SK-N-SH treated with all-trans-retinoic acid at 6 μM for 48 hours (cell line): Measurements from ENCODE around the gene RFESD.
"Not testable (repeated sequence)": the region's sequence is repeated elsewhere in the genome, so short reads cannot be mapped to it uniquely, and the experiment has no call there.

Experiments used
- ATAC-seq: fragments of 200-7000 bp; cut with Tn5 transposase; 3 replicates; pipeline ENCODE4 v1.9.1; 2020; ENCODE audit warnings: mild to moderate bottlenecking, moderate library complexity
- ARNTL ChIP-seq: fragments of 450-650 bp; formaldehyde crosslinking; IDR thresholded peaks from 2 replicates; pipeline ENCODE4 v1.5.0; 2020; ENCODE audit warnings: low read depth, mild to moderate bottlenecking, moderate library complexity, borderline replicate concordance
- BACH2 ChIP-seq: fragments of 250-450 bp; sonication (Bioruptor Pico); IDR thresholded peaks from 2 replicates; pipeline ENCODE4 v1.9.0; 2021; ENCODE audit warnings: mild to moderate bottlenecking, borderline replicate concordance
- CSDC2 ChIP-seq: fragments of 250-450 bp; sonication (Bioruptor Pico); IDR thresholded peaks from 2 replicates; pipeline ENCODE4 v1.5.0; 2020; ENCODE audit warnings: mild to moderate bottlenecking, moderate library complexity
- CSRNP3 ChIP-seq: fragments of 250-450 bp; sonication (Bioruptor Pico); IDR thresholded peaks from 2 replicates; pipeline ENCODE4 v1.5.1; 2021; ENCODE audit warnings: mild to moderate bottlenecking, moderate library complexity
- ESRRG ChIP-seq: fragments of 250-450 bp; sonication (Bioruptor Pico); IDR thresholded peaks from 2 replicates; pipeline ENCODE4 v1.6.1; 2021; ENCODE audit warnings: mild to moderate bottlenecking
- GLIS3 ChIP-seq: fragments of 250-450 bp; sonication (Bioruptor Pico); IDR thresholded peaks from 2 replicates; pipeline ENCODE4 v1.5.0; 2020; ENCODE audit warnings: mild to moderate bottlenecking, moderate library complexity
- ISL1 ChIP-seq: fragments of 250-450 bp; sonication (Bioruptor Pico); IDR thresholded peaks from 2 replicates; pipeline ENCODE4 v2.1.2; 2022; ENCODE audit warnings: mild to moderate bottlenecking, moderate library complexity
- PPARA ChIP-seq: fragments of 250-450 bp; sonication (Bioruptor Pico); IDR thresholded peaks from 2 replicates; pipeline ENCODE4 v1.5.0; 2020; ENCODE audit warnings: mild to moderate bottlenecking, borderline replicate concordance
- RARB ChIP-seq: fragments of 250-450 bp; sonication (Bioruptor Pico); IDR thresholded peaks from 2 replicates; pipeline ENCODE4 v1.8.0; 2021; ENCODE audit warnings: mild to moderate bottlenecking, moderate library complexity
- SNAI2 ChIP-seq: fragments of 250-450 bp; sonication (Bioruptor Pico); IDR thresholded peaks from 2 replicates; pipeline ENCODE4 v1.5.0; 2020; ENCODE audit warnings: mild to moderate bottlenecking, moderate library complexity
- TCF4 ChIP-seq: fragments of 250-450 bp; sonication (Bioruptor Pico); IDR thresholded peaks from 2 replicates; pipeline ENCODE4 v1.8.0; 2021; ENCODE audit warnings: mild to moderate bottlenecking, moderate library complexity, borderline replicate concordance
- TOX ChIP-seq: fragments of 250-450 bp; sonication (Bioruptor Pico); IDR thresholded peaks from 2 replicates; pipeline ENCODE4 v1.8.0; 2021; ENCODE audit warnings: mild to moderate bottlenecking, moderate library complexity, borderline replicate concordance
- ZC3H10 ChIP-seq: fragments of 250-450 bp; sonication (Bioruptor Pico); IDR thresholded peaks from 2 replicates; pipeline ENCODE4 v1.5.1; 2021; ENCODE audit warnings: mild to moderate bottlenecking, moderate library complexity
- ZFP3 ChIP-seq: fragments of 250-450 bp; sonication (Bioruptor Pico); IDR thresholded peaks from 2 replicates; pipeline ENCODE4 v1.5.0; 2020; ENCODE audit warnings: mild to moderate bottlenecking, moderate library complexity
- ZFP30 ChIP-seq: fragments of 450-650 bp; formaldehyde crosslinking; IDR thresholded peaks from 2 replicates; pipeline ENCODE4 v1.5.0; 2022; ENCODE audit warnings: mild to moderate bottlenecking, moderate library complexity
- ZNF565 ChIP-seq: fragments of 450-650 bp; formaldehyde crosslinking; conservative IDR thresholded peaks from 2 replicates; pipeline ENCODE4 v1.5.0; 2020; ENCODE audit warnings: low read depth, mild to moderate bottlenecking, moderate library complexity
- ZNF70 ChIP-seq: fragments of 450-650 bp; formaldehyde crosslinking; IDR thresholded peaks from 2 replicates; pipeline ENCODE4 v1.5.0; 2020; ENCODE audit warnings: mild to moderate bottlenecking, moderate library complexity
- ZNF8 ChIP-seq: fragments of 450-650 bp; formaldehyde crosslinking; IDR thresholded peaks from 2 replicates; pipeline ENCODE4 v1.5.0; 2020; ENCODE audit warnings: mild to moderate bottlenecking, moderate library complexity
- TF ChIP-seq, protein P1 (sequence below): fragments of 250-450 bp; sonication (Bioruptor Pico); IDR thresholded peaks from 2 replicates; pipeline ENCODE4 v1.5.0; 2020; ENCODE audit warnings: mild to moderate bottlenecking, moderate library complexity
- TF ChIP-seq, protein P2 (sequence below): fragments of 250-450 bp; sonication (Bioruptor Pico); IDR thresholded peaks from 2 replicates; pipeline ENCODE4 v1.8.0; 2021; ENCODE audit warnings: low read depth, mild to moderate bottlenecking, moderate library complexity, borderline replicate concordance
- TF ChIP-seq, protein P3 (sequence below): fragments of 250-450 bp; sonication (Bioruptor Pico); IDR thresholded peaks from 2 replicates; pipeline ENCODE4 v1.8.0; 2020; ENCODE audit warnings: mild to moderate bottlenecking, moderate library complexity, borderline replicate concordance

Gene RFESD

GRCh38 chr5:95631991-95632675 lies 14.4 kb upstream of the RFESD start:
- TF ChIP-seq ZFP30 (no peak), ZNF70 (no peak), TCF4 (no peak), PPARA (no peak), ZFP3 (CRISPR knock-in tag) (no peak), ZNF565 (CRISPR knock-in tag) (no peak), CSRNP3 (no peak), ESRRG (CRISPR knock-in tag) (no peak), RARB (CRISPR knock-in tag) (no peak), BACH2 (CRISPR knock-in tag) (no peak), ZC3H10 (CRISPR knock-in tag) (no peak), SNAI2 (no peak), TOX (no peak), ZNF8 (no peak), CSDC2 (CRISPR knock-in tag) (no peak), ARNTL (CRISPR knock-in tag) (no peak), GLIS3 (CRISPR knock-in tag) (no peak)
- TF ChIP-seq, protein P1, sequence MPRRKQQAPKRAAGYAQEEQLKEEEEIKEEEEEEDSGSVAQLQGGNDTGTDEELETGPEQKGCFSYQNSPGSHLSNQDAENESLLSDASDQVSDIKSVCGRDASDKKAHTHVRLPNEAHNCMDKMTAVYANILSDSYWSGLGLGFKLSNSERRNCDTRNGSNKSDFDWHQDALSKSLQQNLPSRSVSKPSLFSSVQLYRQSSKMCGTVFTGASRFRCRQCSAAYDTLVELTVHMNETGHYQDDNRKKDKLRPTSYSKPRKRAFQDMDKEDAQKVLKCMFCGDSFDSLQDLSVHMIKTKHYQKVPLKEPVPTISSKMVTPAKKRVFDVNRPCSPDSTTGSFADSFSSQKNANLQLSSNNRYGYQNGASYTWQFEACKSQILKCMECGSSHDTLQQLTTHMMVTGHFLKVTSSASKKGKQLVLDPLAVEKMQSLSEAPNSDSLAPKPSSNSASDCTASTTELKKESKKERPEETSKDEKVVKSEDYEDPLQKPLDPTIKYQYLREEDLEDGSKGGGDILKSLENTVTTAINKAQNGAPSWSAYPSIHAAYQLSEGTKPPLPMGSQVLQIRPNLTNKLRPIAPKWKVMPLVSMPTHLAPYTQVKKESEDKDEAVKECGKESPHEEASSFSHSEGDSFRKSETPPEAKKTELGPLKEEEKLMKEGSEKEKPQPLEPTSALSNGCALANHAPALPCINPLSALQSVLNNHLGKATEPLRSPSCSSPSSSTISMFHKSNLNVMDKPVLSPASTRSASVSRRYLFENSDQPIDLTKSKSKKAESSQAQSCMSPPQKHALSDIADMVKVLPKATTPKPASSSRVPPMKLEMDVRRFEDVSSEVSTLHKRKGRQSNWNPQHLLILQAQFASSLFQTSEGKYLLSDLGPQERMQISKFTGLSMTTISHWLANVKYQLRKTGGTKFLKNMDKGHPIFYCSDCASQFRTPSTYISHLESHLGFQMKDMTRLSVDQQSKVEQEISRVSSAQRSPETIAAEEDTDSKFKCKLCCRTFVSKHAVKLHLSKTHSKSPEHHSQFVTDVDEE (CRISPR knock-in tag), result no peak
- TF ChIP-seq, protein P2, sequence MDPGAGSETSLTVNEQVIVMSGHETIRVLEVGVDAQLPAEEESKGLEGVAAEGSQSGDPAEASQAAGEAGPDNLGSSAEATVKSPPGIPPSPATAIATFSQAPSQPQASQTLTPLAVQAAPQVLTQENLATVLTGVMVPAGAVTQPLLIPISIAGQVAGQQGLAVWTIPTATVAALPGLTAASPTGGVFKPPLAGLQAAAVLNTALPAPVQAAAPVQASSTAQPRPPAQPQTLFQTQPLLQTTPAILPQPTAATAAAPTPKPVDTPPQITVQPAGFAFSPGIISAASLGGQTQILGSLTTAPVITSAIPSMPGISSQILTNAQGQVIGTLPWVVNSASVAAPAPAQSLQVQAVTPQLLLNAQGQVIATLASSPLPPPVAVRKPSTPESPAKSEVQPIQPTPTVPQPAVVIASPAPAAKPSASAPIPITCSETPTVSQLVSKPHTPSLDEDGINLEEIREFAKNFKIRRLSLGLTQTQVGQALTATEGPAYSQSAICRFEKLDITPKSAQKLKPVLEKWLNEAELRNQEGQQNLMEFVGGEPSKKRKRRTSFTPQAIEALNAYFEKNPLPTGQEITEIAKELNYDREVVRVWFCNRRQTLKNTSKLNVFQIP, result no peak
- ATAC-seq, result peak; percentile 73

DNA sequence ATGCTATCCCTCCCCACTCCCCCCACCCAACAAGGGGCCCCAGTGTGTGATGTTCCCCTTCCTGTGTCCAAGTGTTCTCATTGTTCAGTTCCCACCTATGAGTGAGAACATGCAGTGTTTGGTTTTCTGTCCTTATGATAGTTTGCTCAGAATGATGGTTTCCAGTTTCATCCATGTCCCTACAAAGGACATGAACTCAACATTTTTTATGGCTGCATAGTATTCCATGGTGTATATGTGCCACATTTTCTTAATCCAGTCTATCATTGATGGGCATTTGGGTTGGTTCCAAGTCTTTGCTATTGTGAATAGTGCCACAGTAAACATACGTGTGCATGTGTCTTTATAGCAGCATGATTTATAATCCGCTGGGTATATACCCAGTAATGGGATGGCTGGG lies 13.6 kb upstream of the RFESD start:
- ATAC-seq, result not testable (repeated sequence)

DNA sequence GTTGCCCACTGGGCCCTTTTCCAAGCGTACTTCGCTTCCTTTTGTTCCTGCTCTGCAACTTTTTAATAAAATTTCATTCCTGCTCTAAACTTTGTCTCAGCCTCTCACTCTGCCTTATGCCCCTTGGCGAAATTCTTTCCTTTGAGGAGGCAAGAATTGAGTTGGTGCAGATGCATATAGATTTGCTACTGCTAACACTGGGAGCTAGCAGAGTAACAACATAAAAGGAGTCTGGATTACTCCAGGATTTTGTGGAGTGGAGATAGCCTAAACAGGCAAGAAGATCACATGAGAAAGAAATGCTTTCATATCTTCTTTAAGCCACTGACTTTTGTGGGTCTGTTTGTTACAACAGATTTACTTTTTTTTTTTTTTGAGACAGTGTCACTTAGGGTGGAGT lies 12.9 kb upstream of the RFESD start:
- ATAC-seq, result no peak
- TF ChIP-seq, protein P3, sequence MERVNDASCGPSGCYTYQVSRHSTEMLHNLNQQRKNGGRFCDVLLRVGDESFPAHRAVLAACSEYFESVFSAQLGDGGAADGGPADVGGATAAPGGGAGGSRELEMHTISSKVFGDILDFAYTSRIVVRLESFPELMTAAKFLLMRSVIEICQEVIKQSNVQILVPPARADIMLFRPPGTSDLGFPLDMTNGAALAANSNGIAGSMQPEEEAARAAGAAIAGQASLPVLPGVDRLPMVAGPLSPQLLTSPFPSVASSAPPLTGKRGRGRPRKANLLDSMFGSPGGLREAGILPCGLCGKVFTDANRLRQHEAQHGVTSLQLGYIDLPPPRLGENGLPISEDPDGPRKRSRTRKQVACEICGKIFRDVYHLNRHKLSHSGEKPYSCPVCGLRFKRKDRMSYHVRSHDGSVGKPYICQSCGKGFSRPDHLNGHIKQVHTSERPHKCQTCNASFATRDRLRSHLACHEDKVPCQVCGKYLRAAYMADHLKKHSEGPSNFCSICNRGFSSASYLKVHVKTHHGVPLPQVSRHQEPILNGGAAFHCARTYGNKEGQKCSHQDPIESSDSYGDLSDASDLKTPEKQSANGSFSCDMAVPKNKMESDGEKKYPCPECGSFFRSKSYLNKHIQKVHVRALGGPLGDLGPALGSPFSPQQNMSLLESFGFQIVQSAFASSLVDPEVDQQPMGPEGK (CRISPR knock-in tag), result no peak
- TF ChIP-seq ZNF70 (no peak), ZNF565 (CRISPR knock-in tag) (no peak), PPARA (no peak), RARB (CRISPR knock-in tag) (no peak), ESRRG (CRISPR knock-in tag) (no peak), ARNTL (CRISPR knock-in tag) (no peak), ZFP3 (CRISPR knock-in tag) (no peak), GLIS3 (CRISPR knock-in tag) (no peak), SNAI2 (no peak), ISL1 (CRISPR knock-in tag) (no peak), TCF4 (no peak), CSRNP3 (no peak), CSDC2 (CRISPR knock-in tag) (no peak), ZC3H10 (CRISPR knock-in tag) (no peak)
- TF ChIP-seq, protein P1 (CRISPR knock-in tag), result no peak
- TF ChIP-seq, protein P2, result no peak
